ENCODE results near the gene MPI. TPM values are rescaled to one million over a fixed set of nuclear protein-coding genes. Genes with fewer than 3 reads are reported as not detected.

The MPI gene
- total and polyA plus RNA-seq, 2 donors (not counting 3 experiments of a cell fraction or from before 2014, with no cell fraction given): 36.3 to 69.3 TPM

DNA sequence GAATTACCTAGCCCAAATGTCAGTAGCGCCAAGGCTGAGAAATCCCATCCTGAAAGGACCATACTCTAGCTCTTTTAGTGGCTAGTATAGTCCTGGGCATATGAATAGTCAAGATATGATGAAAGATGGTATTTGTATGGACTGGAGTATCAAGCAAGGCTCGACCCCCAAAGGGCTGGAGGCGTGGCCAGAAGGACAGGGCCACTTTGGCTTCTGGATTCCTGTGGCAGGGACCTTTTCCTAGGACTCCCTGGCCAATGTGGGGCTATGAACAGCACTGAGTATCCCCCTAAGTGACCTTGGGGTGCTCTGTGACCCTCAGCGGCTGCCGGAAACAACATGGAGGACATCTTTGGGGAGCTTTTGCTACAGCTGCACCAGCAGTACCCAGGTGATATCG is 6.0 kb downstream of the MPI start:
- ChIA-PET POLR2A (no interaction called here), CTCF (interaction anchor here (1.1 to 2.0 kb wide), 2 partner anchors 11 to 51 kb away, joined by 3 to 6 read pairs; partner anchors contain the start of gene FAM219B)
- no peaks in the 10 kb centered on the region for H4K20me1 ChIP-seq (replicated peaks; ENCODE audit: control insufficient read depth, extremely low read depth, insufficient read depth, low read length)
- H3K4me1 ChIP-seq (ENCODE audit: control insufficient read depth, extremely low read depth, insufficient read depth, low read length): no peaks in the 10 kb centered on the region
- BruUV-seq (replicated peaks): no TSS peak
- no peak overlapping the region for H3K9ac ChIP-seq (replicated peaks; ENCODE audit: extremely low read depth, insufficient read depth, low read length)
- no peaks in the 10 kb centered on the region for H3K79me2 ChIP-seq (ENCODE audit: control insufficient read depth, insufficient read depth, low read length)
- peaks cover 10 to 22% of the 10 kb centered on the region in 2 experiments for H3K36me3 ChIP-seq (ENCODE audit: control insufficient read depth in 2 of 2, extremely low read depth in 1 of 2, insufficient read depth in 2 of 2, low read length in 2 of 2)
- no peak overlapping the region for H2AFZ ChIP-seq (ENCODE audit: low read depth, low read length)
- no peak overlapping the region for H3K27ac ChIP-seq (ENCODE audit: insufficient read depth, low read depth, low read length)
- TF ChIP-seq POLR2A (IDR thresholded peaks at IDR 0.05; ENCODE audit: low read depth, low read length) (no peak), GATA2 (IDR thresholded peaks at IDR 0.05; ENCODE audit: insufficient read depth, insufficient read length, low read depth, low read length) (no peak), POLR2AphosphoS5 (IDR thresholded peaks at IDR 0.05; ENCODE audit: insufficient read depth, low read depth, low read length) (no peak), FOS (IDR thresholded peaks at IDR 0.05; ENCODE audit: borderline replicate concordance, insufficient read depth, low read length) (no peak), EZH2 (IDR thresholded peaks at IDR 0.05; ENCODE audit: borderline replicate concordance, low read depth, low read length, severe bottlenecking) (no peak), JUN (IDR thresholded peaks at IDR 0.05; ENCODE audit: borderline replicate concordance, insufficient read depth, insufficient read length, low read depth) (no peak), MYC (IDR thresholded peaks at IDR 0.05; ENCODE audit: low read depth, low read length) (no peak)
- TF ChIP-seq, protein P1, sequence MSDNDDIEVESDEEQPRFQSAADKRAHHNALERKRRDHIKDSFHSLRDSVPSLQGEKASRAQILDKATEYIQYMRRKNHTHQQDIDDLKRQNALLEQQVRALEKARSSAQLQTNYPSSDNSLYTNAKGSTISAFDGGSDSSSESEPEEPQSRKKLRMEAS (IDR thresholded peaks at IDR 0.05; ENCODE audit: insufficient read depth, insufficient read length): no peak
- TF ChIP-seq, protein P2, sequence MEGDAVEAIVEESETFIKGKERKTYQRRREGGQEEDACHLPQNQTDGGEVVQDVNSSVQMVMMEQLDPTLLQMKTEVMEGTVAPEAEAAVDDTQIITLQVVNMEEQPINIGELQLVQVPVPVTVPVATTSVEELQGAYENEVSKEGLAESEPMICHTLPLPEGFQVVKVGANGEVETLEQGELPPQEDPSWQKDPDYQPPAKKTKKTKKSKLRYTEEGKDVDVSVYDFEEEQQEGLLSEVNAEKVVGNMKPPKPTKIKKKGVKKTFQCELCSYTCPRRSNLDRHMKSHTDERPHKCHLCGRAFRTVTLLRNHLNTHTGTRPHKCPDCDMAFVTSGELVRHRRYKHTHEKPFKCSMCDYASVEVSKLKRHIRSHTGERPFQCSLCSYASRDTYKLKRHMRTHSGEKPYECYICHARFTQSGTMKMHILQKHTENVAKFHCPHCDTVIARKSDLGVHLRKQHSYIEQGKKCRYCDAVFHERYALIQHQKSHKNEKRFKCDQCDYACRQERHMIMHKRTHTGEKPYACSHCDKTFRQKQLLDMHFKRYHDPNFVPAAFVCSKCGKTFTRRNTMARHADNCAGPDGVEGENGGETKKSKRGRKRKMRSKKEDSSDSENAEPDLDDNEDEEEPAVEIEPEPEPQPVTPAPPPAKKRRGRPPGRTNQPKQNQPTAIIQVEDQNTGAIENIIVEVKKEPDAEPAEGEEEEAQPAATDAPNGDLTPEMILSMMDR (IDR thresholded peaks at IDR 0.05; ENCODE audit: extremely low read depth in 1 of 2, insufficient read depth in 1 of 2, low read depth in 1 of 2, low read length in 2 of 2): no peak
- intact Hi-C loops (cut with micrococcal nuclease) (no loop called here), dilution Hi-C loops (cut with MboI; ENCODE audit: extremely low pct_ligation_motif_present, low sequenced_read_pairs) (no loop called here)
- no peaks in the 10 kb centered on the region for H3K9me1 ChIP-seq (replicated peaks; ENCODE audit: control insufficient read depth, extremely low read depth, insufficient read depth, low read length)
- DNase-seq (ENCODE audit: low read depth, low spot score) (no peak), FAIRE-seq (no peak)
- H3K27me3 ChIP-seq (ENCODE audit: control insufficient read depth in 2 of 2, insufficient read depth in 2 of 2, low read length in 2 of 2): no peaks in the 10 kb centered on the region
- H3K4me3 ChIP-seq (replicated peaks in 1 of 3; ENCODE audit: insufficient read depth in 1 of 3, low read depth in 1 of 3, low read length in 3 of 3): no peak overlapping the region
- no peak overlapping the region for H3K4me2 ChIP-seq (ENCODE audit: insufficient read depth, low read length)
- no peaks in the 10 kb centered on the region for H3K9me3 ChIP-seq (replicated peaks; ENCODE audit: control insufficient read depth, insufficient read depth, low read length)
